ENCODE results near the gene LGALS7. TPM values are rescaled to one million over a fixed set of nuclear protein-coding genes. Genes with fewer than 3 reads are reported as not detected.

The LGALS7 gene
- total and polyA plus RNA-seq, 2 of the 13 experiments (the other 11 are each of a cell fraction or from before 2014, with no cell fraction given), result 0.73 TPM; not detected in 1

GRCh38 chr19:38739440-38740256 is 33.7 kb downstream of the LGALS7 start:
- WGBS (ENCODE audit: low lambda C conversion rate), result 84% methylated on average over 11 of the region's 16 CpGs
- Histone ChIP-seq H2AFZ (ENCODE audit: low read length) (no peak overlapping the region), H3K27ac (ENCODE audit: extremely low read length, insufficient read depth, low read length) (no peak overlapping the region), H3K4me3 (replicated peaks in 1 of 3; ENCODE audit: insufficient read depth in 1 of 3, low read depth in 2 of 3, low read length in 3 of 3) (no peak overlapping the region), H3K4me2 (ENCODE audit: low read depth, low read length) (no peak overlapping the region), H4K20me1 (ENCODE audit: insufficient read depth, low read length) (no peaks in the 10 kb centered on the region), H3K9me3 (ENCODE audit: low read length) (no peaks in the 10 kb centered on the region), H3K79me2 (ENCODE audit: insufficient read depth, low read length) (no peaks in the 10 kb centered on the region), H3K36me3 (replicated peaks in 1 of 2; ENCODE audit: control insufficient read depth in 1 of 2, insufficient read depth in 2 of 2, low read length in 2 of 2) (no peaks in the 10 kb centered on the region), H3K27me3 (ENCODE audit: control insufficient read depth in 1 of 2, insufficient read depth in 2 of 2, low read length in 2 of 2) (no peaks in the 10 kb centered on the region), H3K4me1 (ENCODE audit: insufficient read depth, low read length) (peaks cover 59% of the 10 kb centered on the region), H3K9ac (ENCODE audit: insufficient read depth, low read depth, low read length) (no peak overlapping the region)
- TF ChIP-seq SP140L (CRISPR knock-in tag; IDR thresholded peaks at IDR 0.05; ENCODE audit: borderline replicate concordance) (no peak), GTF2F1 (IDR thresholded peaks at IDR 0.05; ENCODE audit: low read length) (no peak), ZNF687 (CRISPR knock-in tag; IDR thresholded peaks at IDR 0.05) (peak; percentile 24; the same call in 1 of the 2 replicates), ZNF329 (CRISPR knock-in tag; IDR thresholded peaks at IDR 0.05; ENCODE audit: low read depth) (peak; percentile 98), ZNF615 (CRISPR knock-in tag; IDR thresholded peaks at IDR 0.05; ENCODE audit: borderline replicate concordance) (no peak), AGO1 (IDR thresholded peaks at IDR 0.05; ENCODE audit: low read depth, low read length, poor library complexity, severe bottlenecking) (peak; percentile 36)
- DNase-seq (ENCODE audit: low spot score) (no peak), ATAC-seq (no peak), FAIRE-seq (no peak)
- in situ Hi-C loops (cut with HindIII; ENCODE audit: extremely low pct_ligation_motif_present, low pct_unique_long_range_greater_than_20kb), result loop anchor here (5.0 to 25.0 kb wide), 2 partner anchors 93 to 173 kb away; partner anchors contain the start of genes CCER2 and ECH1
- POLR2A ChIA-PET, result no interaction called here
- intact Hi-C loops (cut with micrococcal nuclease; ENCODE audit: unreplicated experiment), result no loop called here
- CTCF ChIA-PET (ENCODE audit: low intra/inter-chr PET ratio, low total read pairs), result no interaction called here
- BruUV-seq (replicated peaks), result no TSS peak

Measured in HepG2 (cell line).